Pulmonary artery endothelial cell (primary cell): Measurements from ENCODE around the gene AKAP7. TPM values are rescaled to one million over a fixed set of nuclear protein-coding genes. Genes with fewer than 3 reads are reported as not detected.
A peak's percentile ranks its signal among the peaks of the same experiment; 100 is the strongest.
"Not testable (repeated sequence)": the region's sequence is repeated elsewhere in the genome, so short reads cannot be mapped to it uniquely, and the experiment has no call there.

ENCODE experiments used
- DNase-seq: peaks from one replicate; pipeline ENCODE4 v3.0.0-alpha.2; 2011; ENCODE audit warnings: low read depth, low spot score
- total RNA-seq: library from RNA; depleted of rRNA; stranded (reverse); fragments of >200 nt; gene quantifications from 2 replicates; pipeline ENCODE4 v1.2.3, GENCODE V29; 2014

AKAP7 gene
- total RNA-seq, 1 donor from 2014 or later = 3.2 TPM

DNA sequence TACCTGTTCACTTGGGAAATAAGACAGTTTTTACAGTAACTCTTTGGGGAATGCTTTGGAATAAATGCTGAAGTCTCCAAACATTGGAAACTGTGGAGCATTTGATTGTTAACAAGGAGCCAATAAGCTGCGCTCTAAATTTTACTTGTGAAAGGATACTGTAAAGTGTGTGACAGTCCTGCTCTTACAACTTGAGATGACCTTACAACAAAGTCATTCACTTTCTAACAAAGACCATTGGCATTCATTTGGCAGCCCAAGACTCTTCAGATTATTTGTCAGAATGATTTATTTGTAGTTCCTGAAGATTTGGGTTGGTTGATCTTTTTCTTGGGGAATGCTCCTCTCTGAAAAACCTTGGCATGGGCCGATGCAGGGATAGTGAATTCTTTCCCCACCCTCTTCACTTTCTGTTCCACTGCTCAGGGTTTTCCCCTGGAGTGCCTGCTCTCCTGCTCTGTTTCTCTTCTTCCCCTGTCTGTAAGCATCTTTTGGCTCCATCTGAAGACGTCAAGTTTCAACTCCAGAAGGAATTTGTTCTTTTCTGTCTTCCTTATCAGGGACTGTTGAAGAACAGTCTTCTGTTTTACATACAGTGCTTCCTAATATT, 116.4 kb downstream of the AKAP7 start:
- DNase-seq = no peak

GRCh38 chr6:131255434-131255833, 120.2 kb downstream of the AKAP7 start:
- no peak for DNase-seq

GRCh38 chr6:131255911-131256310, 120.6 kb downstream of the AKAP7 start:
- no peak for DNase-seq

DNA sequence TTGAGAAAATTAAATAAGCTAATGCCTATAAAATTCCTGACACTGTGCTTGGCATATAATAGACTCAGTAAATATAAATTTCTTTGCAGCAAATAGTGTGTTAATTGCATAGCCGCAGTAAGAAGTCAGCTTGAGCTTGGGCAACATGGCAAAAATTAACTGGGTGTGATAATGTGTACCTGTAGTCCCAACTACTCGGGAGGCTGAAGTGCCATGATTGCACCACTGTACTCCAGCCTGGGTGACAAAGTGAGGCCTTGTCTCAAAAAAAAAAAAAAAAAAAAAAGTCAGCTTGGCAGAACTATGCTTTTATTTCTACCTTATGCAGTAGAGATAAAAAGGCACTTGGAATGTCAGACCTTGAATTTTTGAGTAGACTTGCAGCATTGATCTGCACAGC, 121.8 kb downstream of the AKAP7 start:
- no peak for DNase-seq

DNA sequence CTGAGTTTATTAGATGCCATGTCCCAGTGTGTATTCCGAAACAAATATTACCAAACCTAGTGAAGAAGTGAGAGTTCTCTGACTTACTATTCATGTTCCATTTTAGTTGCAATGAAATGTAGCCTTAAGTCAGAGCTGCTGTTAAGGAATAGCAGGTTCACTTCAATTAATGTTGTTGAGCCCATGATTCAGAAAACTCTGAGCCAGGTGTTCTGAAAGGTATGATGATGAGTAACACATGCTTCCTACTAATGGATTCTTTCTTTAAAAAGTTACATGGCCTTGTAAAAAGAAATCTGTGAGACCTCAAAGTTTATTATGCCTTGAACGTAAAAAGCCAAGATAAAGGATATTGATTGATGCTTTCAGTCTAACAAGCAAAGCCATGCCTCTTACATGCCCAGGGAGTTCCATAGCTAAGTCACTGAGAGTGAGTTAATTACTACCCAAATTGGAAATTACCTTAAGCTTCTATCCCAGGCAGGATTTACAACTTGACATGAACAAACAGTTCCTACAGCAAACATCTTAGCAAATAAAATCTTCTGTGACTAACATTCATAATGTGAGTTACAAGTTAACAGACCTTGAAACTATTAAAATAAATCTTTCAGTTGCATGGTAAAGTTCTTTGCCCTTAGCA, 122.9 kb downstream of the AKAP7 start:
- DNase-seq = no peak

GRCh38 chr6:131258816-131259476, 123.7 kb downstream of the AKAP7 start:
- DNase-seq = no peak

DNA sequence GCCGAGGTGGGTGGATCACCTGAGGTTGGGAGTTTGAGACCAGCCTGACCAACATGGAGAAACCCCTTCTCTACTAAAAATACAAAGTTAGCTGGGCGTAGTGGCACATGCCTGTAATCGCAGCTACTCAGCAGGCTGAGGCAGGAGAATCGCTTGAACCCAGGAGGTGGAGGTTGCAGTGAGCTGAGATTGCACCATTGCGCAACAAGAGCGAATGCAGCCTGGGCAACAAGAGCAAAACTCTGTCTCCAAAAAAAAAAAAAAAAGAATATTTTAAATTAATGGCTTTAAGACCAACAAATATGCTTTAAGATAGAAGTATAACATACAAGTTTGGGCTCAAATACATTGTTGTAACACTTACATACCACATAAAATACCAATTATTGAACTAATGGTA, 125.7 kb downstream of the AKAP7 start:
- DNase-seq = not testable (repeated sequence)

DNA sequence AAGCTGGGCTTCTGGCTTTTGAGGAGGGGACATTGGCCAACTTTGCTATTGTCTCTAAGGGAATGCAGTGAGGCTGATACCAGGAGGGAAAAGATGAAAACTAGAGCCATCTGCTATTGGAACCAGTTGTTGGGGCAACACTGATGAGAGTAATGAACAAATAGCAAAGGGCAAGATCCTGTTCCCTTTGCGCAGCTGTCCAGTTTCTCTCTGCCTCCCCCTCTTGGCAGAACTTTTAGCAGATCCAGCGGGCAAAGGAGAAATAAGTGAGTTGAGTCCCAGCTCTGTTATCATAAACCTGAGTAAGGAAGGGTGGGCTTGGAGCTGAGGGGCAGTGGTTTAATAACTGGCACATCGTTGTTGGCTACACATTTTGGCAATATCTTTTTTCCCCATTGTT, 126.8 kb downstream of the AKAP7 start:
- no peak for DNase-seq

DNA sequence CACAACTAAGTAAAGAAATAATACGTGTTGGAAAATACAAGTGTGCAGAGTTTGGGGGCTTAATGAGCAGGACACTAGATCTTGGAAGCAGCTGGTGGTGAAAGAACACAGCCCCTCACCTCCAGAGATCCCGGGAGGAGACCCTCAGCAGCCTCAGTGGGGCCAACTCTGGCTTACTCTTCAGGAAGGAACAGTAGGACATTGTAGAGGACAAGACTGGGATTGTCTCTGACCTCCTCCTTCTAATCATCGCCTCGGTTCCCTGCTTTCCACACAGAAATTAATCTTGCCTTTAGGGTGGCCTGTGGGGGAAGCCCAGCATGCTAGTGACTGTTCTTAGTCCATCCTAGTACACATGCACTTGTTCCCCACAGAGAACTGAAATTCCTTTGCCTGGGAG, 130.7 kb downstream of the AKAP7 start:
- DNase-seq = no peak

DNA sequence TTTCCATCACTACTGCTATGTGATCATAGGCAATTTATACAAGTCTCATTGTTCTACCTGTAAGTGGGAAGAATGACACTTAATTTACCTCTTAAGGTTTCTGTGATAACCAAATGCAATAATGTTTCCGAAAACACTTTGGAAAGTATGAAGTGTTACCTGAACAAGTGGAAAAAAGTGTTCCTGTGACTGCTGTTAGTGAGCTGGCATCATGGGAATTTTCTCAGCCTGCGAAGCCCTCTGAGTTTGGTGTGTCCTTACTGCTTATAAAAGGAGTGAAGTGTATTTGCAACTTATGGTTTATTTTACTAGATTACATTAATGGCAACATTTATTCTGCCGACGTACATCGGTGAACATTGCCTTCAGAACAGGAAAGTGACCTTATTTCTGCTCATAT, 133.0 kb downstream of the AKAP7 start:
- no peak for DNase-seq

GRCh38 chr6:131269565-131270391, 134.5 kb downstream of the AKAP7 start:
- no peak for DNase-seq

- no peak for DNase-seq
Measured at GRCh38 chr6:131270534-131270933, 135.3 kb downstream of the AKAP7 start.

DNA sequence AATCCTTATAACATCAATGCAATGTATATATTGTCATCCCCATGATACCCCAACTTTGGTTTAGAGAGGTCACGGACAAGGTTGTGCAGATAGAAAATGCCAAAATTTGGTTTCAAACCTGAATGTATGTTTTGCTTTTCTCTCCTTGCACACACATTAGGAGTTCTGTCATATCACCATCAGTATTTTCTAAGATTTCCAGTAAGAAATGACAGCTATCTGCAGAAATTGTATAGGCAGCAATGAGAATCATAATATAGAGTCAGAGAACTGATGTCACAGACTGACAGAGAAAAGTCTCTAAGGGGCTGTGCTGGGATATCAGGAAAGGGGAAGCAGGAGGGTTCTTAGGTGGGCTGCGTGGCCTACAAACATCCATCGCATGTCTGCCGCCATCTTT, 140.0 kb downstream of the AKAP7 start:
- no peak for DNase-seq

- no peak for DNase-seq
Measured at GRCh38 chr6:131277591-131277990, 142.3 kb downstream of the AKAP7 start.

DNA sequence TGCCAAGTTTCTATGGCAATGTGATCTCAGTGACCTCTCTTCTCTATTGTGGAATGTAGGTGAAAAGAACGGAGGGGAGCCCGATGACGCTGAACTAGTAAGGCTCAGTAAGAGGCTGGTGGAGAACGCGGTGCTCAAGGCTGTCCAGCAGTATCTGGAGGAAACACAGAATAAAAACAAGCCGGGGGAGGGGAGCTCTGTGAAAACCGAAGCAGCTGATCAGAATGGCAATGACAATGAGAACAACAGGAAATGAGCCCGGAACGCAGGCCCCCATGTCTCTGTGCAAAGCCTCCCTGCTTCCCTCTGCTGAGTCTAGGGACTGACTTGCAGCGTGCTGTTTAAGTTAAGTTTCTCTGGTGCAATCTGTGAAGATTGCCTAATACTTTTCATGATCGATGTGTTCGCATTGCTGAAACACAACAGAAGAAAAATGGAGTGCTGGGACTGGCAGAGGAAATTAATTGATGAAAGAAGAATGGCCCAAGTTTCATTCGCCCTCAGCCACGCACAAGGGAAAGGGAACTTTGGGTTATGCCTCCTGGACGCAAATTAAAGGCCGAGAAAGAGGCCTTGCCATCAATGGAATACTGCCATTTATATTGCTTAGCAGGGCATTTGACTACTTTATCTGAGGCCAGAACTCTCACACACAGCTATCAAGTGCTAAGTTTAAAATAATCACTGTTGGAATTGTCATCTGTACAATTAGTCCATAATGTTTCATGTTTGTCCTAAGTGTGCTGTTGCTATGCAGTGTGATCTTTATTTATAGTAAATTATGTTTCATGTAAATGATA, 146.4 kb downstream of the AKAP7 start:
- DNase-seq = peak; percentile 37

DNA sequence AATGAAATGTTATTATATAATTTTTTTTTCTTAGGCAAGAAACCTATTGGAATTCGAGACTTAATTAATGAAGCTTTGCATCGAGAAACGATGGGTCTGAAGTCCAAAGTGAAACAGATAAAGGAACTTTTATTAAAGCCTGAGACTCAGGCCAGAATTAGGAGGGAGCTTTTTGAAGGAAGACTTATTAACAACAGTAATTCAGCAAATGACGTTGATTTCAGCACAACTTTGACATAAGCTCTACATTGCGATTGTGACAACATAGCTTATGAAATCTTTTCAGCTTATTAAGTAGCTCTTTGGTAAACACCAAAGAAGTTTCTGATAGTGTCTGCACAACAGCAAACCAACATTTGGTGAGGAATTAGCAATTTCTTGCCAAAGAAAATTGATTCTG, 147.1 kb downstream of the AKAP7 start:
- no peak for DNase-seq

GRCh38 chr6:131283466-131284175, 148.4 kb downstream of the AKAP7 start:
- no peak for DNase-seq

GRCh38 chr6:131285548-131285947, 150.3 kb downstream of the AKAP7 start:
- no peak for DNase-seq

DNA sequence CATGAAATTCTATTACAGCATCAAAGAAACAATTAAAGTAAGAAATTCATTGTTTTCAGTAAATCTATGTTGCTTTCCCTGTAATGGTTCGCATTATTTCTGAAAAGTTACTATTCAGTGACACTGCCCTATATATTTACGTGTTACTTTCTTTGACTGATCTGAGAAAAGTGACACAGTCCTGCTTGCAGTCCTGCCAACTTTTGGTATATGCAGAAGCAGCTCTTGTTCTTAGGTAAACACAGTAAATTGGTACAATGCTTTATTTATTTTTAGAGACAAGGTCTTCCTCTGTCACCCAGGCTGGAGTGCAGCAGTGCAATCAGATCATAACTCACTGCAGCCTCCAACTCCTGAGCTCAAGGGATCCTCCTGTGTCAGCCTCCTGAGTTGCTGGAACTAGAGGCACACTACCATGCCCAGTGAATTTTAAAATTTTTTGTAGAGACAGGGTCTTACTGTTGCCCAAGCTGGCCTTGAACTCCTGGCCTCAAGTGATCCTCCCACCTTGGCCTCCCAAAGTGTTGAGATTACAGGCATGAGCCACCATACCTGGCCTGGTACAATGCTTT, 151.3 kb downstream of the AKAP7 start:
- DNase-seq = no peak

DNA sequence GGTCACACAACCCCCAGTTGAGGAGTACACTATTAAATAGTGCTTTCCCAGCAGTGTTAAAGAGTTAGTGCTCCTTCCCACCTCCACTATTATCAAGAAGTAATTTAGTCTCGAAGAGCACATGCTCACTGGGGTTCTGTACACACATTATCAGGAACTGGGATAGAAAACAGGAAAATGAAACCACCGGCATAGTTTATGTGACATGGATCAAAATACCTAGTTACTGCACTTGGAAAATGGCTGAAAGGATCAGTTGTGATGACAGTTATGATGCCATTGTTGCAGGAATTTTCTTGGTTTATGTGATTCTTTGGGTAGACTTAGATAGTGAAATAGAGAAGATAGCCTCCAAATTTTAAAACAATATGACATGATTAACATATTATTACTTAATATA, 152.9 kb downstream of the AKAP7 start:
- DNase-seq = no peak
